Measurements from ENCODE around the gene YBEY.

- TF ChIP-seq CTCF (IDR thresholded peaks at IDR 0.05) = no peak
- TF ChIP-seq ZFX (IDR thresholded peaks at IDR 0.05; ENCODE audit: borderline replicate concordance) = no peak
These were observed 38.3 kb upstream of the YBEY start for GRCh38 chr21:46247699-46248421.
